Measurements from ENCODE around the gene XDH.

- TF ChIP-seq POLR2A (IDR thresholded peaks at IDR 0.05) = no peak
- TF ChIP-seq CTCF (IDR thresholded peaks at IDR 0.05) = no peak
These were observed 43.1 kb upstream of the XDH start for GRCh38 chr2:31457651-31458050.
